Activated naive CD8-positive, alpha-beta T cell (primary cell): ENCODE data around the gene BIRC3.
"Not testable (repeated sequence)": the region's sequence is repeated elsewhere in the genome, so short reads cannot be mapped to it uniquely, and the experiment has no call there.

Experiments
- H3K27ac Mint-ChIP-seq: one replicate; pipeline ENCODE4 v1.8.0; 2021; ENCODE audit warnings: mixed read lengths
- H3K27me3 Mint-ChIP-seq: one replicate; pipeline ENCODE4 v1.8.0; 2021; ENCODE audit warnings: mixed read lengths
- H3K36me3 Mint-ChIP-seq: one replicate; pipeline ENCODE4 v1.8.0; 2021; ENCODE audit warnings: mixed read lengths
- H3K4me1 Mint-ChIP-seq: one replicate; pipeline ENCODE4 v1.8.0; 2021; ENCODE audit warnings: low read depth, mixed read lengths
- H3K4me3 Mint-ChIP-seq: one replicate; pipeline ENCODE4 v1.8.0; 2021; ENCODE audit warnings: mild to moderate bottlenecking, mixed read lengths
- H3K9me3 Mint-ChIP-seq: one replicate; pipeline ENCODE4 v1.8.0; 2021; ENCODE audit warnings: low read depth, mixed read lengths

Gene BIRC3

DNA sequence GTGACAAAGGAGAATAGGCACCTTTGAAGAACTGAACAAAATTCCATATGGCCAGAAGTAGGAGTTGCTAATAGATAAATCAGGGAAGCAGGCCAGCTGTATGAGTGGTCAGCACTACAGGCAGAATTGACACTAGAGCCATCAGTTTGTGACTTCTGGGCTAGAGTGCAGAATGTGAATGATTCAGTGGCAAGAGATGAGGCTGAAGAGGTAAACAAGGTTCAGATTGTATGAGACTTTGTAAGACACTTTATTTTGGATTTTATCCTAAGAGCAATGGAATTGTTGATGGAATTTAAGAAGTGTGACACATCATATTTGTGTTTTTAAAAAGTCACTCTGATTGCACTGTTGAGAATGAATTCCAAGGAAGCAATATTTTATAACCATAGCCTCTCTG lies 12.9 kb downstream of the BIRC3 start:
- H3K4me1 Mint-ChIP-seq, result peaks cover 27% of the 10 kb centered on the region
- peak overlapping the region; percentile 81 for H3K27ac Mint-ChIP-seq
- H3K9me3 Mint-ChIP-seq, result no peaks in the 10 kb centered on the region
- no peak overlapping the region for H3K4me3 Mint-ChIP-seq
- H3K27me3 Mint-ChIP-seq, result no peaks in the 10 kb centered on the region
- H3K36me3 Mint-ChIP-seq, result peaks cover 13% of the 10 kb centered on the region

DNA sequence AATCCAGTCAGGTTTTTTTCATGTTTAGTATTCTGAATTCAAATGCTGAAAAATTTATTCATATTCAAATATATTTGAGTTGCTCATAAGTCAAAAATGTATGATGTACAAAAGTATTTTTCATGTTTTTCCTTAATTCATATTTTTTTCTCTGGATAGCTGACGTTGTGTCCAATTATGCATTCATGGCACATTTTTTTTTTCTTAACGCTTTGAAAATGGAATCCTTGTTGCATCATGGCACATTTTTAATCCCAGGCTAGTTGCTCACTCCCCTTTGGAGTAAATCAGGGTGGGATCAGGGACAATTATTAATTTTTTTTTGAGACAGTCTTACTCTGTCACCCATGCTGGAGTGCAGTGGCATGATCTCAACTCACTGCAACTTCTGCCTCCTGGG lies 14.1 kb downstream of the BIRC3 start:
- Mint-ChIP-seq H3K27me3 (no peaks in the 10 kb centered on the region), H3K4me3 (no peak overlapping the region), H3K36me3 (peaks cover 10% of the 10 kb centered on the region), H3K9me3 (no peaks in the 10 kb centered on the region), H3K4me1 (peaks cover 23% of the 10 kb centered on the region), H3K27ac (peak overlapping the region; percentile 56)

DNA sequence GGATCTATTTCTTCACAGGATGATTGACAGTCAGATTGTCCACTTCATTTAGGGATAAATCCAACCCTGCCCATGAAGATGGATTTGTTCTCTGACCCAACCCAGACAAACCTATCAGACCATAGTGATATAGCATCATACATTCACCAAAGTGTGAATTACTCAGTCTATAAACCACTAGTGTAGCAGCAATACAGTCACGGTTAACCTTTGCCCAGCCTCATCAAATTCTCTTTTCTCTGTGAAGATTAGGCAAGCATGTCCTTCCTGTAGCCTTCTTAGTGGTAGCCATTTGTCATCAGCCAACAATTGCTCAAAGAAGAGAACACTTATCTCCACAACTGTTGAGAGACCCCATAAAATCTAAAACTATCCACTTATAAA lies 15.3 kb downstream of the BIRC3 start:
- H3K9me3 Mint-ChIP-seq, result no peaks in the 10 kb centered on the region
- no peaks in the 10 kb centered on the region for H3K27me3 Mint-ChIP-seq
- no peak overlapping the region for H3K4me3 Mint-ChIP-seq
- H3K4me1 Mint-ChIP-seq, result peaks cover 19% of the 10 kb centered on the region
- H3K36me3 Mint-ChIP-seq, result peaks cover 8% of the 10 kb centered on the region
- peak overlapping the region; percentile 41 for H3K27ac Mint-ChIP-seq

DNA sequence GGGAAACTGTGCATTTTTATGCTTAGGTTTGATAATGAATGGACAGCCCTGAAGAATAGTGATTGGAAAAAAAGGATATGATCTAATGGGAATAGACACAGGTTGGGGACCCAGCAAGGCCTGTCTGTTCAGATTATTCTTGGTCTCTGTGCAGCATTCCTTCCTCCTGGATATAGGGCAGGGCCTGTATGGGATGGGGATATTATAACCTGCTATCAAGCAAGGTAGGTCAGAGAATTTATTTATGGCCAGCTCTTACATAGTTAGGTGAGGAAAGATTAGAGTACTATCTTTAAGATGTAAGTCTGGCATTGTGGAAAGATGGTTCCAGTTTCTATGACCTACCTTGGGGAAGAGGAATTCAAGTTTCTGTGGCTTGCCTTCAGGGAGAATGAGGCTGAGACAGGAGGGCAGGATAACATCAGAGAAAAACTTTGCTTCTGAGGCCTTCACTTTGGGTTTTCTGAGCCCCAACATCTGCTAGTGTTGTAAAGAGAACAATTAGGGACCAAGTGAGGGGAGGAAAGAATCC lies 21.3 kb downstream of the BIRC3 start:
- Mint-ChIP-seq H3K9me3 (no peaks in the 10 kb centered on the region), H3K27me3 (no peaks in the 10 kb centered on the region), H3K36me3 (no peaks in the 10 kb centered on the region), H3K4me1 (peaks cover 15% of the 10 kb centered on the region), H3K27ac (peak overlapping the region; percentile 58), H3K4me3 (no peak overlapping the region)

DNA sequence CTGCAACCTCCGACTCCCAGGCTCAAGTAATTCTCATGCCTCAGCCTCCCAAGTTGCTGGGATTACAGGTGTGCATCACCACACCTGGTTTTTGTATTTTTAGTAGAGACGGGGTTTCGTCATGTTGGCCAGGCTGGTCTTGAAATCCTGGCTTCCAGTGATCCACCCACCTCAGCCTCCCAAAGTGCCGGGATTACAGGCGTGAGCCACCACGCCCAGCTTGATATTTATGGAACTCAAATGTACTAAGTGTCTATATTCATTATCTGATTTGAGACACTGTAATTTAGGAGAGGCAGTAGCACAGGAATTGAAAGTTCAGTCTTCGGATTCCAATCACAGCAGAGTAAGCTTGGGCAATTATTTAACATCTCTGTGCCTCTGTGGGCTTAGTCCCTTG lies 24.0 kb downstream of the BIRC3 start:
- not testable (repeated sequence) for H3K9me3 Mint-ChIP-seq, H3K36me3 Mint-ChIP-seq, H3K4me3 Mint-ChIP-seq, H3K27me3 Mint-ChIP-seq, H3K27ac Mint-ChIP-seq
- H3K4me1 Mint-ChIP-seq, result peaks cover 29% of the 10 kb centered on the region

DNA sequence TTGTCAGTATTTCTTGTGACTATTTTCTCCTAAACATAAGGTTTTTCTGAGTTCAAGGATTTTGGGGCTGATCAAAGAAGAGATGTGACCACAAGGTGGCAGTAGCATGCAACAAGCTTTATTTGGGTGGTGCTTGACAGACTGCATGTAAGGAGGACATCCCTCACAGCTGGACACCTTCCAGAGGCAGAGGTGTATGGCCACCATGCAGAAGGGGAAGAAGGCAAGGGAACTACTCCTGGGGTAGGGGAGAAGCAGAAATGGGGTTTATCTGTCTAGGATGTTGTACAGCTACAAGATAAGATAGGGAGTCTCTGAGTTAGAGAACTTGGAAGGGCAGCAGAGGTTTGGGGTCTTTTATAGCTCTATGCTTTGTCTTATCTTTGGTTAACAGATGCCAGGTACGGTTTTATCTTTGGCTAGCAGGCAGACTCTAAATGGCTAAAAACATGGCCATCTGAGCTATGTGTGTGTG lies 24.6 kb downstream of the BIRC3 start:
- Mint-ChIP-seq H3K9me3 (no peaks in the 10 kb centered on the region), H3K27me3 (no peaks in the 10 kb centered on the region), H3K4me1 (peaks cover 32% of the 10 kb centered on the region), H3K4me3 (no peak overlapping the region), H3K36me3 (no peaks in the 10 kb centered on the region), H3K27ac (peak overlapping the region; percentile 41)

DNA sequence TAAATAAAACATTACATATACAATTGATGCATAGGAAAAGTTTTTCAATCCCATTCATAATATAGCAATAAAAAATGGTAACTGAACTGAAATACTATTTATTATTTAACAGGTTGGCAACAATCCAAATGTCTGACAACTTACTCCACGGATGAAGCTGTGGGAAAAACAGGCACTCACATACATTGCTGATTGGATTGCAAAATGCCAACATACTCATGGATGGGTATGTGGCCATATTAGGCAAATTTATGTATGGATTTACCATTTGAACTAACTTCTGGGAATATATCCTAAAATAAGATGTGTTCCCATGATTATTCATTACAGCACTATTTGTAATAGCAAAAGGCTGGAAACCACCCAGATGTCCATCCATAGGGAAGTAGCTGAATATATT lies 26.5 kb downstream of the BIRC3 start:
- H3K27me3 Mint-ChIP-seq, result no peaks in the 10 kb centered on the region
- H3K27ac Mint-ChIP-seq, result no peak overlapping the region
- peaks cover 41% of the 10 kb centered on the region for H3K4me1 Mint-ChIP-seq
- no peak overlapping the region for H3K4me3 Mint-ChIP-seq
- no peaks in the 10 kb centered on the region for H3K9me3 Mint-ChIP-seq
- H3K36me3 Mint-ChIP-seq, result no peaks in the 10 kb centered on the region

DNA sequence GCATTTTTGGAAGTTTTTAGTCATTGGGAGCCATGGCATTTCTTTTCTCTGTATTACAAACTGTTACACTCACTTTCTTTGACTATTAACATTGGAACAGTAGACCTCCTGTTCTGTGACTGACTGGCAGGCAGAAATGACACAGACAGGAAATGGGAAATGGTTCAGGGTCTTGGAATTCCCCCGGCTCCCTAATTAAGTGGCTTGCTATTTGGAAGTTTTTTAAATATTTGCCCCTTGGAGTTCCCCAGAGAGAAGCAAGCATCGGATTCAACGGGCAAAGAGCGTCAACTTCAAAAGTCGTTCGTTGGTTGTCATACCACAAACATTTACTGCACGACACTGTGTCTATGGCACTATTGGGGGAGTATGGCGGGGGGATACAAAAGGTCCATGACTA lies 28.6 kb downstream of the BIRC3 start:
- Mint-ChIP-seq H3K27me3 (no peaks in the 10 kb centered on the region), H3K36me3 (peaks cover 5% of the 10 kb centered on the region), H3K4me1 (peaks cover 53% of the 10 kb centered on the region), H3K9me3 (no peaks in the 10 kb centered on the region), H3K27ac (peak overlapping the region; percentile 99), H3K4me3 (peak overlapping the region; percentile 95)

DNA sequence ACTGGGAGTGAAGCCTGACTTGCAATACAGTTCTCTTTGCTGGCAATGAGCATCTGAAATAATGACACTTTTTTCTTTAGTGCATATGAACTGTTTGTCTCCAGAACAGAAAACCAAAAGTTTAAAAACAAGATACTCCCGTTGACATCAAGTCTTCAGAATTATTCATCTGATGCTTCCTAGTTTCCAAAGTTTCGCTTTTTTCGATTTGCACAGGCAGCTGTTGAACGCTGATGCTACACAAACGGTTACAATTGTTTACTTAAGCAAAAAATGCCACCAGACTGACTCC lies 29.1 kb downstream of the BIRC3 start:
- Mint-ChIP-seq H3K4me3 (peak overlapping the region; percentile 95), H3K27ac (peak overlapping the region; percentile 99), H3K27me3 (no peaks in the 10 kb centered on the region), H3K4me1 (peaks cover 55% of the 10 kb centered on the region), H3K9me3 (no peaks in the 10 kb centered on the region), H3K36me3 (peaks cover 8% of the 10 kb centered on the region)

DNA sequence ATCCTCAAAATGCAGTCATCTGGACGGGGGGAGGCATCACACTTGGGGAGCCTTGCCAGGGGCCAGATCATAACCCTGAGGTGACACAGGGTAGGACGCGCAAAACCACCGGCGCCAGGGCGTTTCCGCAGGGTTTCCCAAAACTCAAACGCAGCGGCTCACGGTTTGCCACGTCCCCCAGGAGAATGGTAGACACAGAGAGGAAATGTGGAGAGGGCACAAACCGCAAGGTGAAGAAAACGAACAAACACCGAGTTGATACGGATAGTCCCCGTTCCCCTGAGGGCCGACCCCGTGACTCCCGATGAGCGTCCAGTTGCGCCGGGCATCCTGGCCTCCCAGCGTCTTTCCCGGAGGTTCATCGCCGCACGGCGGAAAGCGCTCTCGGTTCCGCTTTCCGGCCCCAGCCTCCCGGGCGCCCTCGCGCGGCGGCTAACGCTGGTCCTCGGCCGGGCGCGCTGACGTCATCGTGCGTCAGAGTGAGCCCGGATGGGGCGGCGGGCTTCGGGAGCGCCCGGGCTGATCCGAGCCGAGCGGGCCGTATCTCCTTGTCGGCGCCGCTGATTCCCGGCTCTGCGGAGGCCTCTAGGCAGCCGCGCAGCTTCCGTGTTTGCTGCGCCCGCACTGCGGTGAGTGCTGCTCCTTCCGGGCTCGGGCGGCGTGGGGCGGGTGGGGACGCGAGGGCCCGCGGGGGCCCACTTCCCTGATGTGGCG lies 29.6 kb downstream of the BIRC3 start, which contains the start of gene BIRC2:
Gene BIRC2, plus strand, starts transcription at position 467 of the 714 bp plus-strand sequence. CDS start 2,641 bp downstream, outside the sequence.
- peaks cover 57% of the 10 kb centered on the region for H3K4me1 Mint-ChIP-seq
- no peaks in the 10 kb centered on the region for H3K27me3 Mint-ChIP-seq
- peaks cover 10% of the 10 kb centered on the region for H3K36me3 Mint-ChIP-seq
- peak within 1 kb of the TSS; percentile 95 for H3K4me3 Mint-ChIP-seq
- peak within 1 kb of the TSS; percentile 99 for H3K27ac Mint-ChIP-seq
- no peaks in the 10 kb centered on the region for H3K9me3 Mint-ChIP-seq

DNA sequence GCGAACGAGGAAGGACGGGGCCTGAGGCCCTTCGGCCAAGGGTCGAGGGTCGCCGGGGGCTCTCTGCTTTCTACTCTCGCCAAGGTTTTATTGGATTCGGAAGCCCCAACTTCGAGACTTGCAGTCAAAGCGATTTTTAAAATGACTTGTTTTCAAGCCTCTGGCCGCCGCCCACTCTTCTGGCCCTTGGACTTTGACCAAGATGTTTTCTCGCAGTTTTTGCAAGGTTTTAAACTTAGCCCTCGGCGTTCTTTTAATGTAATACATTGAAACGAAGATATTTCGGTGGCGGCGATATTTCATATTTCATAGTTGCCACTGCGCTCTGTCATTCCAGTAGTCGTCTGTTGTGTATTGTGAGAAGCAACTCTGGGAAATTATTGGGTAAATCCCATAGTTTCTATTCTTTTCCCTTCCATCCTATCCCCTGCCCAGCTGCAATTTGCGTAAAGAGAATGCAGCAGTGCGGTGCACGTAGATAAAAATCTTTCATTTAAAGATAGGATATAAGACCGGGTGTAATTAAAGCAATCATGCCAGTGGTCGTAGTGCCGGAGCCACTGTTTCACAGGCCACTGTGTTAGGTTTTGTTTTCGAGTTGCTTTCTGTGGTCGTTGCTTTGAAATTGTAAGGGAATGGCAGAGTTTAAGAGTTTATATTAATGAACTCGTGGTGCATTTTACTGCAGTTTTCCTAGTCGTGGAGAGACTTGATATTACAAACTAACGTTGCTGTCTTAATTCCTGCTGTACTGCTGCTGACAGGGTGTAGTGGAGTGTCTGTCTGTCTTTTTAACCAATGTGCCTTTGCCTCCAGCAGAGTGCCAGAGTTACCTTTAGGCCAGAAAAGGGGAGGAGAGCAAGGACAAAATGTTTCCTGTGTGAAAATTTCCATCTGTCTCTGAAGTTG lies 30.4 kb downstream of the BIRC3 start:
- Mint-ChIP-seq H3K9me3 (no peaks in the 10 kb centered on the region), H3K36me3 (peaks cover 10% of the 10 kb centered on the region), H3K4me1 (peaks cover 55% of the 10 kb centered on the region), H3K27ac (peak overlapping the region; percentile 99), H3K27me3 (no peaks in the 10 kb centered on the region), H3K4me3 (peak overlapping the region; percentile 95)

DNA sequence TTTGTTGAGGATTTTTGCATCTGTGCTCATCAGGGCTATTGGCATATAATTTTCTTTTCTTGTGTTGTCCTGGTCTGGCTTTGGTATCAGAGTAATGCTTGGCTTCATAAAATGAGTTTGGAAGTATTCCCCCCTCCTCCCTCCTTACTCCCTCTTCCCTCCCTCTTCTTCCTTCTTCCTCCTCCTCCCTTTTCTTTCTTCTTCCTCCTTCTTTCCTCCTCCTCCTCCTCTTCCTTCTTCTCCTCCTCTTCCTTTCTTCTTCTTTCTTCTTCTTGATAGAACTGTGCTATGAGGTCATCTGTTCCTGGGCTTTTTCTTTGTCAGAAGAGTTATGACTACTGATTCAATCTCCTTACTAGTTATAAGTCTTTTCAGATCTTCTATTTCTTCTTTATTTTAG lies 39.8 kb downstream of the BIRC3 start:
- Mint-ChIP-seq H3K4me3 (no peak overlapping the region), H3K36me3 (peaks cover 46% of the 10 kb centered on the region), H3K27me3 (no peaks in the 10 kb centered on the region), H3K27ac (peak overlapping the region; percentile 72), H3K4me1 (peaks cover 67% of the 10 kb centered on the region), H3K9me3 (peaks cover 16% of the 10 kb centered on the region)

DNA sequence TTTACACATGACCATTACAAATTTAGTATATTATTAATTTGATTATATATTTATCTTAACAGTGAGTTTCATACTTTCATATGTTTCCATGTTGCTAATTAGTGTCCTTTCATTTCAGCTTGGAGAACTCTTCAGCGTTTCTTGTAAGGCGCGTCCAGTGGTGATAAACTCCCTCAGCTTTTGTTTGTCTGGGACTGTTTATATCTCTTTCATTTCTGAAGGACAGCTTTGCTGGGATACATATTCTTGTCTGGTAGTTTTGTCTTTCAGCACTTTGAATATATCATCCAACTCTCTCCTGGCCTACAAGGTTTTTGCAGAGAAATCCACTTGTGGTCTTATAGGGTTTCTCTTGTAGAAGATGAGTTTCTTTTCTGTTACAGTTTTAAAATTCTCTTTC lies 42.1 kb downstream of the BIRC3 start:
- no peaks in the 10 kb centered on the region for H3K27me3 Mint-ChIP-seq
- no peak overlapping the region for H3K27ac Mint-ChIP-seq
- peaks cover 48% of the 10 kb centered on the region for H3K36me3 Mint-ChIP-seq
- H3K9me3 Mint-ChIP-seq, result peaks cover 16% of the 10 kb centered on the region
- H3K4me3 Mint-ChIP-seq, result no peak overlapping the region
- H3K4me1 Mint-ChIP-seq, result peaks cover 72% of the 10 kb centered on the region

DNA sequence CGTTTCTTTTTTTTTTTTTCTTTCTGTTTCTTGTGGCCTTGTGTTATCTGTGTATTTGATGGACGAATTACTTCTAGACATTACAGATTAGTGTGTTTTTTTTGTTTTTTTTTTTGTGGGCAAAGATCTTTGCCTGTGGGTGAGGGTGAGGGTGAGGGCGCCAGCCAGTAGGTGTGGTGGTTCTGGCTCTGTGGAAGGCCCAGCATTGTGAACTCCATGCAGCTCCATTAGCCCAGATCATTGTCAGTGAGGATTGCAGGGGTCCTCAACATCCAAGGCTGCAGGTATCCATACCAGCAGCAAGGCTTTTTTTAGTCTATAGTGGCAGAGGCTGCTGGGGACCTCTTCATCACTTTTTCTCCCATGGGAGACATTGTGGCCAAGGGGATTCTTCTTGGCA lies 43.4 kb downstream of the BIRC3 start:
- Mint-ChIP-seq H3K27ac (peak overlapping the region; percentile 93), H3K27me3 (no peaks in the 10 kb centered on the region), H3K9me3 (peaks cover 8% of the 10 kb centered on the region), H3K4me1 (peaks cover 68% of the 10 kb centered on the region), H3K4me3 (peak overlapping the region; percentile 74), H3K36me3 (peaks cover 46% of the 10 kb centered on the region)
